Measurements from ENCODE around the gene COL8A1. TPM values are rescaled to one million over a fixed set of nuclear protein-coding genes. Genes with fewer than 3 reads are reported as not detected.

Gene COL8A1
- total and polyA plus RNA-seq, 10 of the 15 experiments (the other 5 are each of a cell fraction or from before 2014, with no cell fraction given), result 0.04 to 0.73 (median 0.10) TPM; not detected in 5

DNA sequence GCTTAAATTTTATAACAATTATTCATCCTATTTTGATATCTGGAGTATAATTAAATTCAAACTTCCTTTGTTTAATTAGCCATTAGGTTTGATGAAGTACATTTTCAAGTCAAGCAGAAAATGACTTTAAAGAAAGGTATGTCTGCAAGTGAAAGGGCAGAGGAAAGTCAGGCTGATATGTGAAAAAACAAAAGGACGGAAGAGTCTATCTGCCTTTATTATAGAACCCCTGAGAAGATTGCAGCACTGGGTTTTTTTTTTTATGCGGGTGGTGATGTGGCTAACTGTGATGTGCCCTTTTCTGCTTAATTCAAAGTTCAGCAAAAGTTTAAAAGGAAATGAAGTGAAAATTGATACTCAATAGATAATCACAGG, 83.2 kb downstream of the COL8A1 start:
- no peaks in the 10 kb centered on the region; a peak in 1 of 4 replicates for H3K27me3 ChIP-seq (replicated peaks in 1 of 2; ENCODE audit: control insufficient read depth in 2 of 2, insufficient read depth in 2 of 2, low read length in 1 of 2)
- no peaks in the 10 kb centered on the region for H3K9me3 ChIP-seq (replicated peaks; ENCODE audit: control insufficient read depth, insufficient read depth, low read length)
- H3K9ac ChIP-seq (ENCODE audit: control insufficient read depth, insufficient read depth, low read length), result no peak overlapping the region
- TF ChIP-seq BCL11A (IDR thresholded peaks at IDR 0.05; ENCODE audit: low read depth, low read length) (no peak), NR2C1 (IDR thresholded peaks at IDR 0.05) (no peak), TCF3 (IDR thresholded peaks at IDR 0.05; ENCODE audit: borderline replicate concordance, insufficient read depth, low read depth, low read length) (no peak), NR2C2 (IDR thresholded peaks at IDR 0.05; ENCODE audit: borderline replicate concordance, control insufficient read depth, insufficient read length, low read depth) (no peak), CBFB (IDR thresholded peaks at IDR 0.05; ENCODE audit: low read depth) (no peak), PAX8 (IDR thresholded peaks at IDR 0.05) (no peak), MEF2A (IDR thresholded peaks at IDR 0.05; ENCODE audit: insufficient read depth, low read depth, low read length) (no peak), CREB1 (IDR thresholded peaks at IDR 0.05; ENCODE audit: low read depth) (no peak), EGR1 (IDR thresholded peaks at IDR 0.05; ENCODE audit: borderline replicate concordance in 1 of 2, low read depth in 2 of 2, low read length in 2 of 2) (no peak), POU2F2 (IDR thresholded peaks at IDR 0.05; ENCODE audit: borderline replicate concordance, low read depth, low read length) (no peak), JUND (IDR thresholded peaks at IDR 0.05; ENCODE audit: low read depth, low read length) (no peak), IRF4 (IDR thresholded peaks at IDR 0.05; ENCODE audit: low read depth, low read length) (no peak)
- TF ChIP-seq, protein P1, sequence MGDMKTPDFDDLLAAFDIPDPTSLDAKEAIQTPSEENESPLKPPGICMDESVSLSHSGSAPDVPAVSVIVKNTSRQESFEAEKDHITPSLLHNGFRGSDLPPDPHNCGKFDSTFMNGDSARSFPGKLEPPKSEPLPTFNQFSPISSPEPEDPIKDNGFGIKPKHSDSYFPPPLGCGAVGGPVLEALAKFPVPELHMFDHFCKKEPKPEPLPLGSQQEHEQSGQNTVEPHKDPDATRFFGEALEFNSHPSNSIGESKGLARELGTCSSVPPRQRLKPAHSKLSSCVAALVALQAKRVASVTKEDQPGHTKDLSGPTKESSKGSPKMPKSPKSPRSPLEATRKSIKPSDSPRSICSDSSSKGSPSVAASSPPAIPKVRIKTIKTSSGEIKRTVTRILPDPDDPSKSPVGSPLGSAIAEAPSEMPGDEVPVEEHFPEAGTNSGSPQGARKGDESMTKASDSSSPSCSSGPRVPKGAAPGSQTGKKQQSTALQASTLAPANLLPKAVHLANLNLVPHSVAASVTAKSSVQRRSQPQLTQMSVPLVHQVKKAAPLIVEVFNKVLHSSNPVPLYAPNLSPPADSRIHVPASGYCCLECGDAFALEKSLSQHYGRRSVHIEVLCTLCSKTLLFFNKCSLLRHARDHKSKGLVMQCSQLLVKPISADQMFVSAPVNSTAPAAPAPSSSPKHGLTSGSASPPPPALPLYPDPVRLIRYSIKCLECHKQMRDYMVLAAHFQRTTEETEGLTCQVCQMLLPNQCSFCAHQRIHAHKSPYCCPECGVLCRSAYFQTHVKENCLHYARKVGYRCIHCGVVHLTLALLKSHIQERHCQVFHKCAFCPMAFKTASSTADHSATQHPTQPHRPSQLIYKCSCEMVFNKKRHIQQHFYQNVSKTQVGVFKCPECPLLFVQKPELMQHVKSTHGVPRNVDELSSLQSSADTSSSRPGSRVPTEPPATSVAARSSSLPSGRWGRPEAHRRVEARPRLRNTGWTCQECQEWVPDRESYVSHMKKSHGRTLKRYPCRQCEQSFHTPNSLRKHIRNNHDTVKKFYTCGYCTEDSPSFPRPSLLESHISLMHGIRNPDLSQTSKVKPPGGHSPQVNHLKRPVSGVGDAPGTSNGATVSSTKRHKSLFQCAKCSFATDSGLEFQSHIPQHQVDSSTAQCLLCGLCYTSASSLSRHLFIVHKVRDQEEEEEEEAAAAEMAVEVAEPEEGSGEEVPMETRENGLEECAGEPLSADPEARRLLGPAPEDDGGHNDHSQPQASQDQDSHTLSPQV (IDR thresholded peaks at IDR 0.05), result no peak
- TF ChIP-seq, protein P2, sequence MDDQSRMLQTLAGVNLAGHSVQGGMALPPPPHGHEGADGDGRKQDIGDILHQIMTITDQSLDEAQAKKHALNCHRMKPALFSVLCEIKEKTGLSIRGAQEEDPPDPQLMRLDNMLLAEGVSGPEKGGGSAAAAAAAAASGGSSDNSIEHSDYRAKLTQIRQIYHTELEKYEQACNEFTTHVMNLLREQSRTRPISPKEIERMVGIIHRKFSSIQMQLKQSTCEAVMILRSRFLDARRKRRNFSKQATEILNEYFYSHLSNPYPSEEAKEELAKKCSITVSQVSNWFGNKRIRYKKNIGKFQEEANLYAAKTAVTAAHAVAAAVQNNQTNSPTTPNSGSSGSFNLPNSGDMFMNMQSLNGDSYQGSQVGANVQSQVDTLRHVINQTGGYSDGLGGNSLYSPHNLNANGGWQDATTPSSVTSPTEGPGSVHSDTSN (IDR thresholded peaks at IDR 0.05; ENCODE audit: insufficient replicate concordance, low read depth, low read length), result no peak
- TF ChIP-seq, protein P3, sequence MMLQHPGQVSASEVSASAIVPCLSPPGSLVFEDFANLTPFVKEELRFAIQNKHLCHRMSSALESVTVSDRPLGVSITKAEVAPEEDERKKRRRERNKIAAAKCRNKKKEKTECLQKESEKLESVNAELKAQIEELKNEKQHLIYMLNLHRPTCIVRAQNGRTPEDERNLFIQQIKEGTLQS (IDR thresholded peaks at IDR 0.05; ENCODE audit: borderline replicate concordance, extremely low read depth, low read depth, low read length), result no peak
- no peak for ATAC-seq
- H3K79me2 ChIP-seq (ENCODE audit: control insufficient read depth, insufficient read depth, low read length), result no peaks in the 10 kb centered on the region
- H3K4me2 ChIP-seq (ENCODE audit: control insufficient read depth, insufficient read depth), result no peak overlapping the region
- POLR2A ChIA-PET, result no interaction called here
- in situ Hi-C loops (cut with MboI), result no loop called here
- H3K4me3 ChIP-seq, result no peak overlapping the region
- H4K20me1 ChIP-seq (ENCODE audit: control insufficient read depth, insufficient read depth), result no peaks in the 10 kb centered on the region
- RAD21 ChIA-PET (ENCODE audit: unreplicated experiment), result no interaction called here
- no peak for FAIRE-seq
- no peak for DNase-seq (ENCODE audit: low read depth, low spot score)
- no peaks in the 10 kb centered on the region for H3K36me3 ChIP-seq (ENCODE audit: control insufficient read depth in 2 of 2, insufficient read depth in 2 of 2, low read length in 1 of 2)
- intact Hi-C loops (cut with micrococcal nuclease; ENCODE audit: unreplicated experiment), result no loop called here
- CTCF ChIA-PET, result no interaction called here
- 94% methylated on average over 2 of the region's 2 CpGs for WGBS (ENCODE audit: insufficient coverage, insufficient replicate concordance, low lambda C conversion rate, missing lambda C conversion rate)
- SMC1A ChIA-PET (ENCODE audit: uncharacterized antibody, unreplicated experiment), result no interaction called here
- H2AFZ ChIP-seq (ENCODE audit: control insufficient read depth, low read depth, low read length), result no peak overlapping the region
- no peaks in the 10 kb centered on the region for H3K4me1 ChIP-seq (ENCODE audit: control insufficient read depth, insufficient read depth, low read length)
- no peak overlapping the region for H3K27ac ChIP-seq (ENCODE audit: control insufficient read depth, insufficient read depth)
- no TSS peak for BruUV-seq (replicated peaks)

Measured in GM12878 (cell line).